Thoracic aorta (tissue), 2 donors: ENCODE measurements around the gene PCDHAC2. TPM values are rescaled to one million over a fixed set of nuclear protein-coding genes. Genes with fewer than 3 reads are reported as not detected.

Source experiments
- total RNA-seq, 2 donors: library from RNA; depleted of rRNA; stranded (reverse); fragments of >200 nt; gene quantifications; one replicate each; pipeline versions ENCODE4 v1.1.0 to v1.2.3, GENCODE V29; 2016

Gene PCDHAC2
- total RNA-seq, 2 donors from 2014 or later = 0.71 TPM; not detected in 1

Other genes with a start within 250 kb of the PCDHAC2 start
- not detected for gene PCDHA1, start 180.3 kb upstream of the PCDHAC2 start, total RNA-seq
- gene PCDHA2, start 171.6 kb upstream of the PCDHAC2 start, total RNA-seq = under 1 TPM in 1 of 2 donors, not detected in 1; 0.85 TPM
- gene PCDHA3, start 165.4 kb upstream of the PCDHAC2 start, total RNA-seq = 1 to 10 TPM in 1 of 2 donors, under 1 TPM in 1; 0.68 to 2.0 TPM
- gene PCDHA4, start 159.4 kb upstream of the PCDHAC2 start, total RNA-seq = under 1 TPM; 0.78 to 0.81 TPM
- under 1 TPM; 0.14 to 0.85 TPM for gene PCDHA5, start 144.9 kb upstream of the PCDHAC2 start, total RNA-seq
- gene PCDHA6, start 138.5 kb upstream of the PCDHAC2 start, total RNA-seq = 1 to 10 TPM in 1 of 2 donors, under 1 TPM in 1; 0.14 to 5.2 TPM
- gene PCDHA7, start 132.2 kb upstream of the PCDHAC2 start, total RNA-seq = under 1 TPM; 0.42 to 0.54 TPM
- under 1 TPM in 1 of 2 donors, not detected in 1; 0.14 TPM for gene PCDHA8, start 125.3 kb upstream of the PCDHAC2 start, total RNA-seq
- gene PCDHA9, start 118.1 kb upstream of the PCDHAC2 start, total RNA-seq = 1 to 10 TPM in 1 of 2 donors, under 1 TPM in 1; 0.35 to 1.1 TPM
- under 1 TPM; 0.28 to 0.41 TPM for gene PCDHA10, start 110.6 kb upstream of the PCDHAC2 start, total RNA-seq
- gene PCDHA11, start 97.5 kb upstream of the PCDHAC2 start, total RNA-seq = under 1 TPM; 0.14 to 0.21 TPM
- under 1 TPM; 0.21 to 0.68 TPM for gene PCDHA12, start 91.2 kb upstream of the PCDHAC2 start, total RNA-seq
- gene PCDHA13, start 84.4 kb upstream of the PCDHAC2 start, total RNA-seq = under 1 TPM; 0.54 to 0.56 TPM
- gene PCDHAC1, start 40.2 kb upstream of the PCDHAC2 start, total RNA-seq = 1 to 10 TPM in 1 of 2 donors, under 1 TPM in 1; 0.71 to 1.2 TPM
- gene PCDHB1, start 84.9 kb downstream of the PCDHAC2 start, total RNA-seq = not detected
- 1 to 10 TPM; 2.3 to 4.6 TPM for gene PCDHB2, start 128.1 kb downstream of the PCDHAC2 start, total RNA-seq
- gene PCDHB3, start 134.0 kb downstream of the PCDHAC2 start, total RNA-seq = 1 to 10 TPM; 2.3 to 3.7 TPM
- gene PCDHB4, start 155.3 kb downstream of the PCDHAC2 start, total RNA-seq = 10 to 100 TPM in 1 of 2 donors, 1 to 10 TPM in 1; 2.8 to 14.5 TPM
- gene PCDHB5, start 168.7 kb downstream of the PCDHAC2 start, total RNA-seq = 10 to 100 TPM in 1 of 2 donors, 1 to 10 TPM in 1; 4.8 to 11.0 TPM
- 1 to 10 TPM; 3.2 to 3.8 TPM for gene PCDHB6, start 183.6 kb downstream of the PCDHAC2 start, total RNA-seq
- gene PCDHB7, start 206.2 kb downstream of the PCDHAC2 start, total RNA-seq = 1 to 10 TPM; 4.2 to 7.1 TPM
- 1 to 10 TPM in 1 of 2 donors, under 1 TPM in 1; 0.95 to 1.7 TPM for gene PCDHB8, start 211.3 kb downstream of the PCDHAC2 start, total RNA-seq
- gene PCDHB16, start 215.9 kb downstream of the PCDHAC2 start, total RNA-seq = 10 to 100 TPM in 1 of 2 donors, 1 to 10 TPM in 1; 9.1 to 11.6 TPM
- gene PCDHB9, start 220.7 kb downstream of the PCDHAC2 start, total RNA-seq = 1 to 10 TPM; 4.2 to 9.6 TPM
- gene PCDHB10, start 225.9 kb downstream of the PCDHAC2 start, total RNA-seq = 1 to 10 TPM; 6.1 to 9.1 TPM
- 10 to 100 TPM in 1 of 2 donors, 1 to 10 TPM in 1; 6.0 to 10.6 TPM for gene PCDHB11, start 233.2 kb downstream of the PCDHAC2 start, total RNA-seq
- 1 to 10 TPM; 7.3 to 7.4 TPM for gene PCDHB12, start 242.2 kb downstream of the PCDHAC2 start, total RNA-seq
- gene PCDHB13, start 247.4 kb downstream of the PCDHAC2 start, total RNA-seq = 10 to 100 TPM in 1 of 2 donors, 1 to 10 TPM in 1; 8.0 to 16.1 TPM